ENCODE data around the gene RAP1B.

DNA sequence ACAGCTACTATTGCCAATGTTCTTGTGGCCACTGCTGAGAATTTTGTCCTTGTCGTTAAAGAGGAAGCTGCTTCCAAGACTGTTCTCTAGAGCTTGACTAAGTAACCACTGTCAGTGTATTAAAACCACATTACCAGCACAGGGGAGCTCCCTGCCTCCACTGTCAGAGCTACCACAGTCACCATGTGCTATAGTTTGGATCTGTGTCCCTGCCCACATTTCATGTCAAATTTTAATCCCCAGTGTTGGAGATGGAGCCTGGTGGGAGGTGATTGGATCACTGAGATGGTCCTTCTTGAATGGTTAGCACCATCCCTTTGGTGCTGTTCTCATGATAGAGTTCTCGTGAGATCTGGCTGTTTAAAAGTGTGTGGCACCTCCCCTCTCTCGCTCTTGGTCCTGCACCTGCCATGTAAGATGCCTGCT lies 23.2 kb upstream of the RAP1B start:
- TF ChIP-seq CTCF (IDR thresholded peaks at IDR 0.05), result no peak
- TF ChIP-seq POLR2A (IDR thresholded peaks at IDR 0.05), result no peak

Measured in thyroid gland (tissue), 4 donors.